Esophagus muscularis mucosa (tissue), 3 donors: ENCODE measurements around the gene SSMEM1.

Source experiments
- CTCF ChIP-seq, 3 experiments: fragments of 200-600 bp in 2 of 3; fragments of 450-650 bp in 1 of 3; sonication (generic) in 2 of 3; IDR thresholded peaks; one replicate each; pipeline ENCODE4 v1.5.1; 2017 to 2019; ENCODE audit warnings: antibody characterized with exemption in 3 of 3, mild to moderate bottlenecking in 2 of 3, moderate library complexity in 1 of 3
- EP300 ChIP-seq: sonication (generic); formaldehyde crosslinking; IDR thresholded peaks from one replicate; pipeline ENCODE4 v1.6.1; 2017; ENCODE audit warnings: antibody characterized with exemption

DNA sequence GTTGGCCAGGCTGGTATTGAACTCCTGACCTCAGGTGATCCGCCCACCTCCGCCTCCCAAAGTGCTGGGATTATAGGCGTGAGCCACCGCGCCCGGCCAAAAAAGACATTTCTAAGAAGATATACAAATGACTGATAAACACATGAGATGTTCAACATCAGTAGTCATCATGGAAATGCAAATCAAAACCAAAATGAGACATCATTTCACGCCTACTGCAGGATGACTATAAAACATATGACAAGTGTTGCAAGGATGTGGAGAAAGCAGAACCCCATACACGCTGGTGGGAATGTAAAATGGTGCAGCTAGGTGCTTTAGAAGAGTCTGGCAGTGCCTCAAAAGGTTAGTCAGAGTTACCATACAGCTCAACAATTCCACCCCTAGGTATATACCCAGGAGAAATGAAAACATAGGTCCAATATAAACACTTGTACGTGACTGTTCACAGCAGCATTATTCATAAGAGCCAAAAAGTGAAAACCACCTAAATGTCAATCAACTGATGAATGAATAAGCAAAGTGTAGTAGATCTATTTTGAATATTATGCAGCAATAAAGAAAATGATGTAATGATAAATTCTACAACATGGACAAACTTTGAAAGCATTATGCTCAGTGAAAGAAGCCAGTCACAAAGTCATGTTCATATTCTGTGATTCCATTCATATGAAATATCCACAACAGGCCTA is 26.9 kb upstream of the SSMEM1 start:
- TF ChIP-seq CTCF (IDR thresholded peaks at IDR 0.05), result no peak
- TF ChIP-seq EP300, result no peak
